HG03378 (cell line): ENCODE measurements around the gene ZBTB7C.
A peak's percentile ranks its signal among the peaks of the same experiment; 100 is the strongest.

ENCODE experiments used
- ATAC-seq: cut with Tn5 transposase; IDR thresholded peaks from one replicate; pipeline ENCODE4 v1.9.1; 2021; ENCODE audit warnings: mild to moderate bottlenecking, moderate library complexity; ENCODE audit not compliant: unreplicated experiment

ZBTB7C gene

GRCh38 chr18:48418539-48419276, 9.5 kb upstream of the ZBTB7C start:
- ATAC-seq = no peak

DNA sequence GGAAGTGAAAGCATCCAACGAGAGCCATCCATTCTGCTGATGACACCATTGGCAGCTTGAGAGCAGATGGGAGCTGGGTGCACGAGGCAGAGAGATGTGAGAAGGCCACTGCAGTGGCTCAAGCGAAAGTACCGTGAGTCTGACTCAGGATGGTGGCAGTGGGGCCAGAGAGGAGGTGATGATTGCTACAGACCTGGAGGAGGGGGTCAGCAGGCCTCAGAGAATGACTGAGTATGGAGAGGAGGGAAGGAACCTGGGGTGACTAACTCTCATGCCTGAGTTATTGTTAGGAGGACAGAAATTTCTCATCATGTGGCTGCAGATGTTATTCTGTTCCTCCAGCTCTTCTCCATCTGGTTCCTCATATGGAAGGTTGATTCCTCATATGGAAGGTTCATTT, 8.8 kb upstream of the ZBTB7C start:
- no peak for ATAC-seq

- no peak for ATAC-seq
Measured at GRCh38 chr18:48413342-48413741, 4.2 kb upstream of the ZBTB7C start.

- no peak for ATAC-seq
Measured at GRCh38 chr18:48412339-48412929, 3.3 kb upstream of the ZBTB7C start.

DNA sequence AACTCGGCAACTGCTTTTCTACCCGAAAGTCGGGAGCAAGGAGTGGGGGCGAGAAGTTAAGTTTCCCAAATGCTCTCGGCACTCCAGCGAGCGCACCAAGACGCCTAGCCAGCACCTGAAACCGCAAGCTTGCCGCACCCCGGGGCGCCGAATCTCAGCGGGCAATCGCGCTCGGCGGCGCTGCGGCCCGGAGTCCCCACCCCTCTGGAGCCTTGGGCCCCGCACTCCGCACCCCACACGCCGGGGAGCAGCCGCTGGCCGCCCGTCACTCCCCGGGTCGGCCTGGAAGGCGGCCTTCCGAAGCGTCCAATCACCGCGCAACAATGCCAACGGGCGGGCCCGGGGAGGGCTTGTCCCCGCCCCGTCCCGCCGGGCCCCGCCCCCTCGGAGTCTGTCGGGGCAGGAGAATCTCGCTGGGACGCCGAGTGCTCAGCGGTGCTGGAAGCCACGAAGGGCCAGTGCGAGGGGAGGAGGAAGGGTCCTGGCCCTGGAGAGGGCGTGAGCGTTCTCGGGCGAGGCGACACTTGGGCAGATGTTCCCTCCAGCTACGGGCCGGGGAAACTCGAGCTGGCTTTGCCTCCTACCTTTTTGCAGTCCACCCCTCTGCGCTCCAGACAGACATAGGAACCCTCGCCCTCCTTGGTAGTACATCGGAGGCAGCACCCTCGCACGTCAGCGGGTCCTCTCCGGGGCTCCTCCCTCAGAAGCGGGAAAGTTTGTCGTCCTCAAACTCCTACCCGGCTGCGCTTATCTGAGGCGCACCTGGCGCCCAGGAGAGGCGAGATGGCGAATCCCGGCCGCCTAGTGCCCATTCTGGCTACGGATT, 1.1 kb upstream of the ZBTB7C start:
- peak; percentile 79 for ATAC-seq

GRCh38 chr18:48409591-48410094, 460 bp upstream of the ZBTB7C start:
- no peak for ATAC-seq

DNA sequence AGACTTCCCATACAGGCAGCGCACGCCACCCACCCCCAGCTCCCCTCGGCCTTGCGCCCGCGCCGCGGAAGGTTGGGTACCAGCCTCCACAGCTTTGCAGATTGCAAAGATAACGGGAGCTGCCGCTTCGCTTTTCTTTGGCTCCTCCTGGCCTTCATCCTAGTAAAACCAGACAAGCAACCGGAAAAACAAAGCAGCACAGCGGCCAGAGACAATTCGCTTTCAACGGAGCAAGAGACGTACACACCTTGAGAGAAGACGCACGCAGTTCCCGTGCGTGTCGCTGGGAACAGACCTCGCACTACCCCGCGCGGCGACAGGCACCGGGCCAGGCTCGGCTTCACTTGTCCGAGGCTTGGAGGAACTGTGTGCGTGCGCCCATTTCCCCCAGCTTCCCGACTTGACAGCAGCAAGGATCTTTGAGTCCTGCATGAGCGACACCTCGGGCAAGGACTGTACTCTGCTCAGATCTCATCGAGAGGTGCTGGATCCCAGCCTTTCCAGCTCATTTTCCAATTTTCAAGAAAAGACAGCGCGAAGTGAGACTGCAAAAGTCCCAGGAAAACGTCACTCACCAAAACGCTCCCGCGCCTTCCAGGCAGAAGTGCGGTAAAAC, 964 bp downstream of the ZBTB7C start:
- ATAC-seq = no peak

GRCh38 chr18:48407358-48407757, 1.8 kb downstream of the ZBTB7C start:
- no peak for ATAC-seq

- no peak for ATAC-seq
Measured at GRCh38 chr18:48405978-48406377, 3.2 kb downstream of the ZBTB7C start.

DNA sequence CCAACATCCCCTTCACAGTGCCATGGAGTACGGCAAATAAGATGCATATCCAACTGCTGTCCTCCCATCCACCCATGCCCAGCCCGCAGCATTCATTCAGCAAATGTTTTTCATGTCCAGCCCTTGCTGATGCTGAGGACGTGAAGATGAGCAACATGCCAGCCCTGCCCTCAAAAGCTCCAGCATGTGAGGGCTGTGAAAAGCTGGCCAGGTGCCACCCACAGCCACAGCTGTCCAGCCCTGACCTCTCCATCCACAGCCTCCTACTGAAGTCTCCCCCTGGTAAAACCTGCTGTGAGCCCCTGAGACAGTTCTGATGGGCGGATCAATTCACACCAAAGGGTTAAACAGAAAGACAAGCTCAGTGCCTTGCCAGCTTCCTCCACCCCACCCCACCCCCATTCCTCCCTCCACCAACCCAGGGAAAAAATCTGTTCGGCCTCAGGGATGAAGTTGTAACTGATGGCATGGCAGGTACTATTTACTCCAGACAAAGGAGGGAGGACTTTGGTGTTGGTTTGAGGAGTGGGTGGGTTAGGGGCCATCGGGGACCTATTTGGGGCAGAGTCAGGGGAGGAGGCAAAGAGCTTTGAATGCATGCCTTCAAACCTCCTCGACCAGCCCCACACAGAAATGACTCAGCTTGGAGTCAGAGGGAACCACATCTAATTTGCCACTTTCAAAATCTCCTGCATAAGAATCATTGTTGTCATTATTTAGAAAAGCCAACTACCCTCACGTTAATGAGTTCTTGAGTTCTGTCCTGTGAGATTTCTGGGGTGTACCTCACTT, 4.3 kb downstream of the ZBTB7C start:
- ATAC-seq = no peak

DNA sequence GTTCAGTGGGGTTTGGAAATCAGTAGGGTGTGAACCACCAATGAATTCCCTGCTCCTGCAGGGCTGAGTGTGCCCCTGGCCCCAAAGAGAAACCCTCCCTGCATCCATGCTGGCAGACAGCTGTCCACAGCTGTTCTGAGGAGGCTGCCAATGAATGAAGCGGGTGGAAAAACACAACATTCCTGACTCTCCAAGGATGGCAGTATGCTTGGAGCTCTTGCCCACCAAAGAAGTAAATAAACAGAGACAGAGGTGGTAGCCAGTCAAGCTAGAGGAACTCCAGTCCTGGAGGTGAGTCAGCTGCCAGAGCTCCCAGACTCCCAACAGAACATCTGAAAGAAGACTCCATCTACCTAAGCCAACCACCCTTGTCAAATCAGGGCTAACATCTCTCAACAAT, 6.2 kb downstream of the ZBTB7C start:
- ATAC-seq = no peak

DNA sequence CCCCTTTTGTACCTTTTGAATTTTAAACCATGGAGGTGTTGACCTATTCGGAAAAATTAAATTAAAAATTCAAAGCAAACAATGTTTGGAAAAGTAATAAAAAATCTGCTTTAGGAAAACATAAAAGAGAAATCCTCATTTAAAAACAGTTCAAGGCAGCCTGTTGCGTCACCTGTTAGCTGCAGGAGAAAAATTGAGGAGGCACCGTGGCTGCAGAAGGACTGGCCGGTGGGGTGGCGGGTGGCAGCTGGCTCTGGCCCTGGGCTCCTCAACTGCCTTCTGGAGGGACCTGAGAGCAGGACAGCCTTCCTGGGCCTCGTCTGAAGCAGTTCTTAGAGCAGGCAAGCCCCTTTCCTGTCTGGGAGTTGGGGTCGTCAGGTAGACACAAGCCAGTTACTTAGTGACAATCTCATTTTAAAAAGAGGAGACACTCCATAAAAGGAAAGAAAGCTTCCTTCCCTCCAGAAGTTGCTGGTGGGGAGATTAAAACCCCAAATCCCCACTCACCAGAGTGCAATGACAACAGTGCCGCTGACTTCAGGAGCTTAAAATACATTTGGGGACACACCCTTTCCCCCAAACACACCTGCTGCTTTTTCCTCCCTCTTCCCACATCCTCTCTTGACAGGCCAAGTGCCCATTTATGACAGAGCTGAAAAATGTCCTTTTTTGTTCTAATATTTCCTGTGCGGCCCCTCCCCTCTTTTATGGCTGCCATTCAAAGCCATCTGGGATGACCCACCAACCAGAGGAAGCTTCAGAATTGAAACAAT, 9.7 kb downstream of the ZBTB7C start:
- no peak for ATAC-seq

DNA sequence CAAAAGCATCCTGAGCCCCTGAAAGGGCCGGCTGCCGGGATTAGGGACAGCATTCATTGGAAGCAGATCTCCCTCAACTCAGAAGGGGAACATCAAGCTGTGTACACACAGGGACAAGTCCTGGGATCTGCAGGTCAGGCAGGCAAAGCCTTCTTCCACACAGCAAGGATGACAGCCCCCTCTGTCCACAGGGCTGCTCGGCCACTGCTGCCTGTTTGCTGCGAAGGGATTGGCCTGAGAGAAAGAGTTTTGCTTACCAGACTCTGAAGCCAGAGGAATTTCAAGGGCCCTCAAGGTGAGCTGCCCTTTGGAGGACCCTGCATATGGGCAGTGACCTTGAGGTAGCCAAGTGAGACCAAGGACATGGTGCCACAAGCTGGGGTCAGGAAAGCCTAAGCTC, 11.1 kb downstream of the ZBTB7C start:
- no peak for ATAC-seq

DNA sequence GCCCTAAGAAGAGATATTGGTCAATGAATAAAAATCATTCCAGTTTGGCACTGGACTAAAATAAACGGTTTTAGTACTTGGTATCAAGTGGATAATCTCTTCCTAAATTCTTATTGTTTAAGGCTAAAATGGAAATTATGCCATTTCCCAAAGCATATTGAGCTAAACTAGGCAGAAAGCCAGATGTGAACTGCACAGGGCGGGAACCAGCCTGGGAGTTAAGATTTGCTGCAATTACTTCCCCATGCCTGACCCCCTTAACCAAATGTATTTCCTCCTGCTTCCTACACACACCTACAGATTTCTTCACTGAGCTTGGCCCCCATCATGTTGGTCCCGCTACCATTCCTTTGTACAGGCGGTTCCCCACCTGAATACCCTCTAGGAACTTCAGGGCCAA, 12.2 kb downstream of the ZBTB7C start:
- no peak for ATAC-seq

DNA sequence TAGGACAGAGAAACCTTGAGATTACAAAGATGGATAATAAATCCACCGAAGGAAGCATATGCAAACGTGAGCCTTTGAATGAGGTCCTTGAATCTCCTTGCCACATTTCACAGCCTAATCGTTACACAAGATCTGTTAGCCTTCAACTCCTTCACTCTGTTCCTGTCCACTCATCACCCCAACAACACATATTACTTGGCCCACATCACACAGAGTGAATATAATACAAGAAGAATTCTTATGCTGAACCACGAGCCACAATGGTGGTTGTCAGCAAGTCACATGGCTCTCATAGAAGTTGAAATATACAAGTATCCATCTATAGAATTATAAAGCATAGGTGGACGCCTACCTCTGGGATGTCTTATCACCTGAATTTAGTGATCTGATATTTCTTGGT, 12.6 kb downstream of the ZBTB7C start:
- ATAC-seq = no peak

DNA sequence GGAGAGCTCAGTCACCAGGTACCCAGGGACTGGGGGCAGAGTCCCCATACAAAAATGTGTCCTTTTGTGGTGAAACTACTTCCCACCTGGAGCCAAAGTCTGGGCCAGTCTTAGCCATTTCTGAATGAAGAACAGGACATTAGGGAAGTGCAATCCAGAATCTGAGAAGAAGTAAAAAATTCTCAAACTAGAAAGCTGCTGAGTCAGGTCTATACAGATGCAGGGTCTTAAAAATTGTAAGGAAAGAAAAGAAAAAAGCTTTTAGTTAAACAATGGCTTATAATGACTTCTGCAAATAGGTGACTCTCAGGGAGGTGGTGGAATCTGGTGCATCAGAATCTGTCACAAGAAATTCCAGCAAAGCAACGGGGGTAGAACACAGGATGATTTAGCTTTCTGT, 13.5 kb downstream of the ZBTB7C start:
- no peak for ATAC-seq

GRCh38 chr18:48394176-48394575, 15.0 kb downstream of the ZBTB7C start:
- no peak for ATAC-seq

DNA sequence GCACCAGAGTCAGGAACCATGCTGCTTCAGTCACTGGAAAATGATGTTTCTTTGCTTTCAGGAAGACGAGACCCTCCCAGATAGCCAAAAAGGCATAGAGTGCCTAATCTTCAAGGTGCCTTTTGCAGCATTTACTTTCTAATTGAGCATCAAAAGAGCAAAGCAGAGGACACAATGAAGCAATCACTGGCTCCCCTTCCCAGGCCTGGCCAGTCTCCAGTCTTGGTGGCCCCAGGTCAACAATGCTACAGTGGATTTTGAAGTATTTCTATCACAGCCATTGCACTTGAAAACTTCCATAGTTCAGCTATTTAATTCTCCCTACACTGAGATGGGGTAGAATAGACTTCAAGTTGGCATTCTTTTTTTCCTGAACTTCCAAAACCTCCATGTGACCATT, 15.4 kb downstream of the ZBTB7C start:
- no peak for ATAC-seq

DNA sequence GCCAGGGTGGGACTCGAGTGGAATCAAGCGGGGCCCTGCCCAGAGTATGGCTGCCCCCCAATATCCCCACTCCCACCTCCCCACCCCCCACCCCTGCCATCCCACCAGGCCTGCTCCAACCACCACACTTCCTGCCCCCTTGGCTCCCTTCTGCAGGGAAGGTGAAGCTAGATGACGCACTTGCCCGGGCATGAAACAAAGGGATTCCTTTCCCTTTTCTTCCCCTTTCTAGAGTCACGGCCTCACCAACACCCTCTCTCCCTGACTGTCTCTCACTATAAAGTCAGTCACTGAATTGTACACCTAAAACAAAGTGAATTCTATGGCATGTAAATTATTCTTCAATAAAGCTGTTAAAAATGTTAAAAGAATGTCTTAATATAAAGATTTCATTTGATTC, 16.0 kb downstream of the ZBTB7C start:
- no peak for ATAC-seq

DNA sequence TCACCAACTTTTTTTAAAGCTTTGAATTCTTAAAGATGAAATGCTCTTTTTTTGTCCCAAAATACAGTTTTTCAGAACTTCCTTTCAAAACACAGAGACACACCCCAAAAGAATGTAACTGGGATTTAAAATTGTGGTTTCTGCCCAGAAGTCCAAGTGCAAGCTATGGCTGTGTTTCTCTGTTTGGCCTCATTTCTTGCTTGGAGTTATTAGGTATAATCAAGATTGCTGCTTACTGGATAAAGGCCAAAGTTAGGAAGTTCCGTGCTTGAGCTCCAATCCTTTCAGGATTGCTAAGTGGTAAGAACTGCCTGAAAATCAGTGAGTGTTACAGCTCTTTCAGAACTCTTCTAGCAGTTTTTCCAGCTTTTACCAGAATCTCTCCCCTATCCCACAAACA, 16.9 kb downstream of the ZBTB7C start:
- ATAC-seq = no peak
